DND-41 (cell line): ENCODE results near the gene ARSJ.

ENCODE experiments used
- ATAC-seq: fragments of 200-7000 bp; cut with Tn5 transposase; 3 replicates; pipeline ENCODE4 v1.9.1; 2021; ENCODE audit warnings: low read depth; ENCODE audit not compliant: insufficient read depth
- DNase-seq: peaks from one replicate; pipeline ENCODE4 v3.0.0-alpha.2; 2020
- H2AFZ ChIP-seq: 2 replicates; pipeline ENCODE4 v1.6.0; 2012; ENCODE audit warnings: low read depth, low read length
- H3K27ac ChIP-seq: 2 replicates; pipeline ENCODE4 v1.5.1; 2012; ENCODE audit warnings: low read length, inconsistent platforms
- H3K27me3 ChIP-seq: fragments of 200-600 bp; sonication (generic); 2 replicates; pipeline ENCODE4 v1.6.0; 2012; ENCODE audit warnings: low read length, mild to moderate bottlenecking, inconsistent platforms; ENCODE audit not compliant: insufficient read depth, poor library complexity
- H3K36me3 ChIP-seq: 2 replicates; pipeline ENCODE4 v1.5.1; 2012; ENCODE audit warnings: low read length, inconsistent platforms; ENCODE audit not compliant: insufficient read depth
- H3K4me1 ChIP-seq: 2 replicates; pipeline ENCODE4 v1.5.1; 2012; ENCODE audit warnings: mild to moderate bottlenecking, low read length; ENCODE audit not compliant: insufficient read depth
- H3K4me2 ChIP-seq: 2 replicates; pipeline ENCODE4 v1.6.0; 2012; ENCODE audit warnings: mild to moderate bottlenecking, moderate library complexity, low read length, inconsistent platforms; ENCODE audit not compliant: insufficient read depth
- H3K4me3 ChIP-seq, 2 experiments: fragments of 200-600 bp in 1 of 2; shearing (Covaris generic) in 1 of 2; 2 replicates each; pipeline ENCODE4 v1.5.1; 2012 to 2016; ENCODE audit warnings: inconsistent platforms in 2 of 2, low read length in 2 of 2, mild to moderate bottlenecking in 2 of 2, low read depth in 1 of 2, moderate library complexity in 1 of 2
- H3K79me2 ChIP-seq: 2 replicates; pipeline ENCODE4 v1.6.0; 2012; ENCODE audit warnings: low read length, inconsistent platforms; ENCODE audit not compliant: insufficient read depth
- H3K9ac ChIP-seq: 2 replicates; pipeline ENCODE4 v1.6.0; 2012; ENCODE audit warnings: low read depth, mild to moderate bottlenecking, inconsistent platforms, low read length, moderate library complexity
- H3K9me3 ChIP-seq: 2 replicates; pipeline ENCODE4 v1.5.1; 2012; ENCODE audit warnings: low read length, moderate library complexity, mild to moderate bottlenecking, inconsistent platforms; ENCODE audit not compliant: insufficient read depth, severe bottlenecking
- H4K20me1 ChIP-seq: 2 replicates; pipeline ENCODE4 v1.6.0; 2012; ENCODE audit warnings: low read length; ENCODE audit not compliant: insufficient read depth
- EZH2 ChIP-seq: IDR thresholded peaks from 3 replicates; pipeline ENCODE4 v1.6.1; 2012; ENCODE audit warnings: borderline replicate concordance, low read depth, mild to moderate bottlenecking, moderate library complexity, low read length, inconsistent platforms; ENCODE audit not compliant: severe bottlenecking
- TF ChIP-seq, protein P1 (sequence below): IDR thresholded peaks from 2 replicates; pipeline ENCODE4 v1.5.1; 2012; ENCODE audit warnings: borderline replicate concordance, low read length, moderate library complexity, mild to moderate bottlenecking; ENCODE audit not compliant: poor library complexity, severe bottlenecking; ENCODE audit errors: extremely low read depth

Gene ARSJ

GRCh38 chr4:113972781-113973180, 6.7 kb downstream of the ARSJ start:
- Histone ChIP-seq H2AFZ (no peak overlapping the region), H3K36me3 (no peaks in the 10 kb centered on the region), H3K27me3 (no peaks in the 10 kb centered on the region), H3K4me3 (no peak overlapping the region), H3K4me1 (no peaks in the 10 kb centered on the region), H3K79me2 (no peaks in the 10 kb centered on the region), H3K9ac (no peak overlapping the region), H4K20me1 (no peaks in the 10 kb centered on the region), H3K4me2 (no peak overlapping the region), H3K27ac (no peak overlapping the region), H3K9me3 (no peaks in the 10 kb centered on the region)
- DNase-seq (no peak), ATAC-seq (no peak)
- TF ChIP-seq EZH2 = no peak
- TF ChIP-seq, protein P1, sequence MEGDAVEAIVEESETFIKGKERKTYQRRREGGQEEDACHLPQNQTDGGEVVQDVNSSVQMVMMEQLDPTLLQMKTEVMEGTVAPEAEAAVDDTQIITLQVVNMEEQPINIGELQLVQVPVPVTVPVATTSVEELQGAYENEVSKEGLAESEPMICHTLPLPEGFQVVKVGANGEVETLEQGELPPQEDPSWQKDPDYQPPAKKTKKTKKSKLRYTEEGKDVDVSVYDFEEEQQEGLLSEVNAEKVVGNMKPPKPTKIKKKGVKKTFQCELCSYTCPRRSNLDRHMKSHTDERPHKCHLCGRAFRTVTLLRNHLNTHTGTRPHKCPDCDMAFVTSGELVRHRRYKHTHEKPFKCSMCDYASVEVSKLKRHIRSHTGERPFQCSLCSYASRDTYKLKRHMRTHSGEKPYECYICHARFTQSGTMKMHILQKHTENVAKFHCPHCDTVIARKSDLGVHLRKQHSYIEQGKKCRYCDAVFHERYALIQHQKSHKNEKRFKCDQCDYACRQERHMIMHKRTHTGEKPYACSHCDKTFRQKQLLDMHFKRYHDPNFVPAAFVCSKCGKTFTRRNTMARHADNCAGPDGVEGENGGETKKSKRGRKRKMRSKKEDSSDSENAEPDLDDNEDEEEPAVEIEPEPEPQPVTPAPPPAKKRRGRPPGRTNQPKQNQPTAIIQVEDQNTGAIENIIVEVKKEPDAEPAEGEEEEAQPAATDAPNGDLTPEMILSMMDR = no peak

DNA sequence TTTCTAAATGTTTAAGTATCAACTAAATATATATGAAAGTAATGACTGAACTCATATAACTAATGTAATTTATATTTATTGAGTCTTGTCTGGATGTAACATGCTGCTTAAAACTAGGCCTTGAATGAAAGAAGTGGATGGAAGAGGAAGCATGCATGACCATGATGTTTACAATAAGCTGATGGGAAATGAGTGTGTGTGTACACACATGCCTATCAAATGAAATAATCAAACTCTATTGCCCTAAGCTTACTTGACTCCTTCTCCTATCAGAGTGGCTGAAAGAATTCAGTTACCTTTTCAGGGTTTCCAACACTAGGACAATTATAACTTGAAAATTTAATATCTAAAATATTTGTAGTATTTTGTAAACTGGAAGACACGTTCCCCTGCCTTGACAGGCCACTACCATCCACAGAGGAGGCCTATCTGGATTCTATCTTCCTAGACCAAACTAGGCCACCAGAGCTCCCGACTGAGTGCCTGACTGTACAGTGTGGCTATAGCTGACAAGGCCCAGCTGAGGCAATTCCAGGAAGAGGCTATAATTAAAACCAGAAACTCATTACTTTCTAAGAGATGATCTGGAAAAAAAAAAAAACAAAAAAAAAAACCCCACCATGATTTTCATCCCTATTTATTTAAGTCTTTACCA, 7.6 kb downstream of the ARSJ start:
- no peaks in the 10 kb centered on the region for H3K79me2 ChIP-seq
- no peaks in the 10 kb centered on the region for H3K27me3 ChIP-seq
- H3K9ac ChIP-seq = no peak overlapping the region
- H3K4me1 ChIP-seq = no peaks in the 10 kb centered on the region
- H3K4me2 ChIP-seq = no peak overlapping the region
- H3K4me3 ChIP-seq = no peak overlapping the region
- no peaks in the 10 kb centered on the region for H3K9me3 ChIP-seq
- H3K27ac ChIP-seq = no peak overlapping the region
- H4K20me1 ChIP-seq = no peaks in the 10 kb centered on the region
- H3K36me3 ChIP-seq = no peaks in the 10 kb centered on the region
- DNase-seq = no peak
- ATAC-seq = no peak
- TF ChIP-seq, protein P1 = no peak
- no peak for TF ChIP-seq EZH2
- H2AFZ ChIP-seq = no peak overlapping the region

DNA sequence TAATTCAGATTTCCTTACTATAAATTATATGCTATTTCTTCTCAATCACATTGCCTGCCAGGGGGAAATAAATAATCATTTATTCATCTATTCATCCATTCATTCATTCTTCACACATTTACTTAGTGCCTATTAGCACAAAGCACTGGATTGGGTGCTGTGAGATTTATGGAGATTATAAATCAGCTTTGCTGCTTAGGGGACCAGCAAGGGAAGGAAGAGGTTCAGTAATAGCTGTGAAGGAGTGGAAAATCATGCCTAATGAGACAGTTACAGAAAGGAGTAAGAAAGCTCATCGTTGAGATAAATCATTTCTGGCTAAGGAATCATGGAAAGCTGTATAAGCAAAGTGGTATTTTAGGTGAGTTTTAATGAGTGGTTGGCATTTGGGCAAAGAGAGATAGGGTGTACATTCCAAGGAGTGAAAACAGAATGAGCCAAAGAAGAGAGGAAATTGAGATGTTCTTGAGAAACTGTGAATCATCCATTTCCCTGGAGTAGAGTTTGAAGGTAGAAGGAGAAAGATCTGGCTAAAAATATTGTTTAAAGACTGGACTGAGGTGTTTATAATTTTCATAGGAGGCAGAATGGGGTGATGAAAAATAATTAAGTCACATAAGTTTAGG, 9.6 kb downstream of the ARSJ start:
- H3K9me3 ChIP-seq = no peaks in the 10 kb centered on the region
- no peaks in the 10 kb centered on the region for H3K36me3 ChIP-seq
- no peak overlapping the region for H3K9ac ChIP-seq
- no peaks in the 10 kb centered on the region for H3K79me2 ChIP-seq
- no peaks in the 10 kb centered on the region for H3K27me3 ChIP-seq
- no peaks in the 10 kb centered on the region for H3K4me1 ChIP-seq
- no peak overlapping the region for H3K4me2 ChIP-seq
- H3K27ac ChIP-seq = no peak overlapping the region
- DNase-seq = no peak
- no peak overlapping the region for H2AFZ ChIP-seq
- no peaks in the 10 kb centered on the region for H4K20me1 ChIP-seq
- TF ChIP-seq, protein P1 = no peak
- TF ChIP-seq EZH2 = no peak
- no peak for ATAC-seq
- no peak overlapping the region for H3K4me3 ChIP-seq
